Vein endothelial cell (primary cell): Measurements from ENCODE around the gene ZFP69. TPM values are rescaled to one million over a fixed set of nuclear protein-coding genes. Genes with fewer than 3 reads are reported as not detected.

Source experiments
- total RNA-seq: library from RNA; depleted of rRNA; stranded (reverse); fragments of >200 nt; gene quantifications from 2 replicates; pipeline ENCODE4 v1.2.3, GENCODE V29; 2012

The ZFP69 gene
- total RNA-seq = 2.0 and 2.2 TPM in 2 replicates

DNA sequence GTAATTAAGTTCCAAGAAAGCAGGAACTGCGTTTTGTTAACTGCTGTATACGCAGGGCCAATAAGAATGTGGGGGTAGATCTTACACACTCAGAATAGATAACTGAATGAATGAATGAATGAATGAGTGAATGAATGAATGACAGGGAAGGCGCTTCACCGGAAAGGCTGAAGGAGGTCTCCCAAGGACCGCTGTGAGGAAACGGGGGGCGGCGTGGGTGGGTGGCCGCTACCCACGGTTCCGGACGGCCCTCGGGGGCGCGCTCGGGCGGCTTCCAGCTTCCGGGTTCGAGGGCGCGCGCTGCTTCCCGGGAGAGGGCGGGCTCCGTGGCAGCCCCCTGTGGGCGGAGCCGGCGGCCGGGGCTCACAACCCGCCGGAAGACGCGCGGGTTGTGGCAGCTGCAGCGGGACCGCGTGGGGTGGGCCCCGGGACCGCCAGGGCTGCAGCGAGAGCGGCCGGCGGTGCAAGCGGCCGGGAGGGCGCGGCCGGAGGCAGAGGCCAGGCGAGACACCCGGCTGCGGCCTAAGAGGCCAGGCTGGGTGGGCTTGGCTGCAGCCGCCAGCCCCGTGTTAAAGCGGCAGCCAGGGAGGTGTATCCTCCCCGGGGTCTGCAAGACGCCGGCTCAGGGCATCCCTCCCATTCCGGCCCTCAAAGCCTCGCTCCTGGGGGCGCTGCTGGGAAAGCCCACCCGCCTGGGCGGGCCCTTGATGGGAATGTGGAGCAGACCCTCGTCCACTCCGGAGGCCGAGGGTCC lies at the start of gene ZFP69:
ZFP69 (plus strand) TSS at position 367 of the 754 bp plus-strand sequence. CDS start 2,072 bp downstream, outside the sequence.

DNA sequence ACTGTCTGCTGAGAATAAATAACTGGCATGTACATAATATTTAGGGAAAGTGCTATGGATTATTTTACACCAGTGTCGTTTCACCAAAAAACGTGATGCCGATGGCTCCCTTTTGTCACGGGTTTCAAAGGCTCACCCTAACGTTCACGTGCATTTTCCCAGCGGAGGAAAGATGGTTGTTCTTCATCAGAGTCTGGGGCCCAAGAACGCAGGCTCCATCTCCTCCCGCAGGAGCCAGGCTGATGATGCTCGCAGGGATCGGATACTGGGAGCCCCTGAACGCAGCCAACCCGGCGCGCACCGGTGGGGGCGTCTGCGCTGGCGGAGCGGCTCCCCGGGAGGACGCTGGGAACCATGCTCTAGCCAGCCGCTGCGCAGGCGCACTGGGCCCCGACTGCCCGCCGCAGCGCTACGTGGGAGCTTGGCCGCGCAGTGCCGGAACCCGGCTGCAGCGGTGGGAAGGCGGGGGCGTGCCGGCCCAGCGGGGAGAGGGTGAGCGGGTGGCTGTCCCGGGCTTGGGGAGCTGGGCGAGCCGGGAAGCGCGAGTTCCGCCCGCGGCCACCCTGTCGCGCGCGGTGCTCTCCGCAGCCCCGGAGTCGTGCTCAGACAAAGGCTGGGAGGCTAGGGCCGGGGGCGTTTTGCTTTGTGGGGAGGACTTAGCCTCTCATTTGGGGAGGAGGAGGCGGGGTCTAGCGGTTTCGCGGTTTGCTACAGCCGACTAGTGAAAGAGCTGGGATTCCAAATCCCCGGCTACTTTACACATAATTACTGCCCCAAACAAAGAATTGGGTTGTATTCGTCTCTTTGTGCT lies 27.2 kb upstream of the ZFP69 start, which contains the start of gene ZFP69B:
ZFP69B (plus strand) TSS at position 793 of the 811 bp plus-strand sequence. CDS start 486 bp downstream, outside the sequence.

DNA sequence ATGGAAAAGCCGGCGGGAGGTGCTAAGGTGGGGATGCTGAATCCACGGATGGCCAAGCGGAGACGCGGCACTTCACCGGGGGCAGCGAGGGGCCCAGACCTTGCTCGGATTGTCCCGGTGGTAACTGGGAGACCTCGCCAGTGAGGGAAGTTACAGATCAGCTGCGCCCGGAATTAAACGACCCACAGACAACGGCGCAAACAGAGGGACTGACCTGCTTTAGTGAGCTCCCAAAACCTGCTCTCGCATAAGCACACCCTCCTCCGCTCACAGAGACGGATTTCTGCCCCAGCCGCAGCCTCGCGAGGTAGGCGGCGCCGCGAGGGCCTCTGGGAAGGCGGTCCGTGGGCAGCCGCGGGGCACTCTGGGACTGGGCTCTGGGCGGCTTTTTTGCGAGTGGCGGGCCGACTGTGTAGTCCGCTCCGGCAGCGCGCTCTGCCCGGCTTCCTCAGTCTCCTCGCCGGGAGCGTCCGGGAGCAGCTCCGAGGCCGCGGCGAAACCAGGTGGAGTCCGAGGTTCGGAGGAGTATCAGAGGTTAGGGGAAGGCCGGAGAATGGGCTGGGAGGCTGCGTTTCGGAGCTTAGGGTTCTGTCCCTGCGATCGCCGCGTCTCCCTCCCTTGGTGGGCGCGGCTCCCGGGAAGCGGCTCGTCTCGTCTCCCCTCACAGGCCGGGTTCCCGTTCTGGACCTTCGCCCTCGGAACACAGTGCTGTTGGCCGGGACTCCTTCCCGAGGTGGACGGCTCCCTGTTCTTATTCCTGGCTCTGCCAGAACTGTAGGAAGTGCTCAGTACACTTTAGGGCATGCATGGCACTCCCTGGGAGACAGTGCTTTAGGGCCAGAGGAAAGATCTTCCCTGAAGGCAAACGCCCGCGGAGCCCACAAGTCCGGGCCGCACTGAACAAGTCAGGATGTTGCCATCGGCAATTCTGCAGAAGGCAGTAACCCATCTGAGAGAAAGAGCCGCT lies 31.6 kb downstream of the ZFP69 start, which contains the start of gene EXO5:
EXO5 (plus strand) TSS at position 393 of the 967 bp plus-strand sequence. CDS start 5,778 bp downstream, outside the sequence.

DNA sequence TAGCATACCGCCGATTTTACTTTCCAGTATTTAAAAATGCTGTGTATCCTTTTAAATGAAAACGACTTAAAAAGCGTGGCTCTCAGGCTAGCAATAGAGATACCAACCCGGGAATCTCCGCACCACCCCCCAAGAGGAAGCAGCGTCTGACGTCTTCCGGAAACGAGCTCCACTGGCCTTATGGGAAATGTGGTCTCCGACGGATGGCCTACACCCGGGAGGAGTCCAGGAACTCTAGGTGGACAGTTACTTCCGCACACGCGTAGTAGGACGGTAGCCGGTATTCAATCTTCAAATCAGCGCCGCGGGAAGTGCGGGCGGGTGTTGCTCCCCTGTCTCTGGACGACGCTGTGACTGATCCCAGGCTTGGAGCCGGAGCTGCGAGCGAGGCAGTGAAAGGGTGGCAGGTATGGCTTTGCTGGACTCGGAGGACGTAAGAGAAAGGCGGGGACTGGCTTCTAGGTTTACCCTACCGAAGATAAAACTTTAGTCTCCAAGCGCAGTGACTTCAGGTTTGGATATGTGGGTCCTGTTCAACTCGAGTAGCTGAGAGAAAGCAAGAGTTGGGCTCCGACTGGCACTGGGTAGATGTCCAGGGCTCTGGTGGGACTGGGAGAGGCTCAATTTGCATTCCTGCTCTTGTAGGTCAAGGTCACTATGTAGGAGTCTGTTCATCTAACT lies 54.4 kb downstream of the ZFP69 start, which contains the start of gene ZNF684:
ZNF684 (plus strand) TSS at position 257 of the 681 bp plus-strand sequence. CDS start 1,530 bp downstream, outside the sequence.

Other genes starting within 250 kb of the ZFP69 start
- not detected in 2 replicates for gene TMCO2, start 229.4 kb upstream of the ZFP69 start, total RNA-seq
- 51.9 and 72.7 TPM in 2 replicates for gene ZMPSTE24, start 219.1 kb upstream of the ZFP69 start, total RNA-seq
- 0.19 and 0.33 TPM in 2 replicates for gene COL9A2, start 160.0 kb upstream of the ZFP69 start, total RNA-seq
- 7.8 and 10.5 TPM in 2 replicates for gene SMAP2, start 103.6 kb upstream of the ZFP69 start, total RNA-seq
- gene ZFP69B, start 26.8 kb upstream of the ZFP69 start, total RNA-seq = 3.9 and 4.3 TPM in 2 replicates
- 8.2 and 9.5 TPM in 2 replicates for gene EXO5, start 31.5 kb downstream of the ZFP69 start, total RNA-seq
- gene ZNF684, start 54.3 kb downstream of the ZFP69 start, total RNA-seq = 3.6 and 4.1 TPM in 2 replicates
- under 0.01 and 0.19 TPM in 2 replicates for gene RIMS3, start 188.4 kb downstream of the ZFP69 start, total RNA-seq
- 19.6 and 24.0 TPM in 2 replicates for gene NFYC, start 214.4 kb downstream of the ZFP69 start, total RNA-seq